GM21528 (cell line): ENCODE results near the gene MAD1L1.

Experiments
- ATAC-seq: cut with Tn5 transposase; IDR thresholded peaks from one replicate; pipeline ENCODE4 v1.9.1; 2021; ENCODE audit warnings: mild to moderate bottlenecking, moderate library complexity; ENCODE audit not compliant: unreplicated experiment, low FRiP score

The MAD1L1 gene

GRCh38 chr7:1853986-1854865 lies 378.5 kb downstream of the MAD1L1 start:
- no peak for ATAC-seq

- no peak for ATAC-seq
These were observed 379.2 kb downstream of the MAD1L1 start for GRCh38 chr7:1853431-1853985.

GRCh38 chr7:1852517-1853430 lies 380.0 kb downstream of the MAD1L1 start:
- ATAC-seq: no peak

- ATAC-seq: no peak
These were observed 380.8 kb downstream of the MAD1L1 start for GRCh38 chr7:1851721-1852516.

- no peak for ATAC-seq
These were observed 381.7 kb downstream of the MAD1L1 start for GRCh38 chr7:1850976-1851571.

GRCh38 chr7:1850111-1850975 lies 382.4 kb downstream of the MAD1L1 start:
- ATAC-seq: no peak

- ATAC-seq: no peak
These were observed 383.2 kb downstream of the MAD1L1 start for GRCh38 chr7:1849351-1850041.

- ATAC-seq: no peak
These were observed 383.8 kb downstream of the MAD1L1 start for GRCh38 chr7:1848911-1849311.

GRCh38 chr7:1848013-1848640 lies 384.6 kb downstream of the MAD1L1 start:
- no peak for ATAC-seq

GRCh38 chr7:1847260-1848001 lies 385.3 kb downstream of the MAD1L1 start:
- no peak for ATAC-seq

GRCh38 chr7:1846331-1847065 lies 386.2 kb downstream of the MAD1L1 start:
- no peak for ATAC-seq

- no peak for ATAC-seq
These were observed 387.0 kb downstream of the MAD1L1 start for GRCh38 chr7:1845536-1846311.

GRCh38 chr7:1844951-1845390 lies 387.8 kb downstream of the MAD1L1 start:
- ATAC-seq: no peak

GRCh38 chr7:1844336-1844950 lies 388.3 kb downstream of the MAD1L1 start:
- no peak for ATAC-seq

GRCh38 chr7:1843921-1844335 lies 388.8 kb downstream of the MAD1L1 start:
- no peak for ATAC-seq
